T-helper 17 cell (primary cell): Measurements from ENCODE around the gene CLMN. TPM values are rescaled to one million over a fixed set of nuclear protein-coding genes. Genes with fewer than 3 reads are reported as not detected.
"Not testable (repeated sequence)": the region's sequence is repeated elsewhere in the genome, so short reads cannot be mapped to it uniquely, and the experiment has no call there.

ENCODE experiments used
- ATAC-seq: fragments of 150-1000 bp; cut with Tn5 transposase; 2 replicates; pipeline ENCODE4 v1.10.0; 2021; ENCODE audit warnings: mild to moderate bottlenecking, moderate library complexity
- DNase-seq, 3 donors: peaks; one replicate each; pipeline versions ENCODE4 v3.0.0 to v3.0.0-alpha.2; 2020 to 2021
- H3K9me3 ChIP-seq: one replicate; pipeline ENCODE4 v1.7.0; 2013; ENCODE audit warnings: low read length, mild to moderate bottlenecking; ENCODE audit not compliant: control insufficient read depth, poor library complexity, severe bottlenecking
- H3K27ac Mint-ChIP-seq: one replicate; pipeline ENCODE4 v1.8.0; 2022; ENCODE audit warnings: mild to moderate bottlenecking, moderate library complexity, mixed read lengths
- H3K27me3 Mint-ChIP-seq: one replicate; pipeline ENCODE4 v1.8.0; 2022; ENCODE audit warnings: mixed read lengths
- H3K36me3 Mint-ChIP-seq: one replicate; pipeline ENCODE4 v1.8.0; 2022; ENCODE audit warnings: low read depth, mixed read lengths
- H3K4me1 Mint-ChIP-seq: one replicate; pipeline ENCODE4 v1.8.0; 2022; ENCODE audit warnings: mild to moderate bottlenecking, mixed read lengths
- H3K4me3 Mint-ChIP-seq: one replicate; pipeline ENCODE4 v1.8.0; 2022; ENCODE audit warnings: mild to moderate bottlenecking, moderate library complexity, mixed read lengths
- total RNA-seq, 4 donors: library from RNA in 2 of 4; stranded (reverse) in 2 of 4; gene quantifications; one replicate each; pipeline ENCODE4 v1.2.3 and lab custom pipeline; 2022 to 2026

CLMN gene
- total RNA-seq, 2 donors from 2014 or later: 0.26 to 1.3 TPM

DNA sequence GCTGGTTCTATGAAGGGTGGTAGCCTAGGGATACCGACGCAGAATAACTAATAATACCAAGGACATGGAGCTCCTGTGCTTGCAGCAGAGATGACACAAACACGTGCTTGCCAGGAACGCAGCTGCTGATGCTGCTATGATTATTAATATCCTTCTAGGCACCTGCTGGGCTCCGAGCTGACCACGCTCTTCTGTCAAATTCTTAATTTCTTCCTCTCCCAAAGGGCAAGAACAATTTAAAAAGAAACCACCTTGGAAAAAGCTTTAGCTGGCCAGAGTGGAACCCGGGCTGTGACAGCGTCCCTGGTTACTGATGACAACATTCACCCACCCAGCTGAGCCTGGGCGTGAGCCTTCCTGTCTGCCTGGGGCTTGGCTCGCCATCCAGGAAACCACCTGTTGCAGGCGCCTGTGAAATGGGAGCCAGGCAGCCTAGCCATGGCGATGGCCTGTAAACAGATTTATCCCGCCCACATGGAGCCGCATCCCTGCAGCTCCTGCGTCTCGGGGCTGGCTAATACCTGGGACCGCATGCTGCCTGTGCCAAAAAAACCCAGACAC, 28.8 kb downstream of the CLMN start:
- Mint-ChIP-seq H3K27me3 (peaks cover 34% of the 10 kb centered on the region), H3K4me3 (no peak overlapping the region), H3K36me3 (peaks cover 2% of the 10 kb centered on the region), H3K4me1 (no peaks in the 10 kb centered on the region), H3K27ac (no peak overlapping the region)
- DNase-seq (no peak), ATAC-seq (no peak)
- no peaks in the 10 kb centered on the region for H3K9me3 ChIP-seq

DNA sequence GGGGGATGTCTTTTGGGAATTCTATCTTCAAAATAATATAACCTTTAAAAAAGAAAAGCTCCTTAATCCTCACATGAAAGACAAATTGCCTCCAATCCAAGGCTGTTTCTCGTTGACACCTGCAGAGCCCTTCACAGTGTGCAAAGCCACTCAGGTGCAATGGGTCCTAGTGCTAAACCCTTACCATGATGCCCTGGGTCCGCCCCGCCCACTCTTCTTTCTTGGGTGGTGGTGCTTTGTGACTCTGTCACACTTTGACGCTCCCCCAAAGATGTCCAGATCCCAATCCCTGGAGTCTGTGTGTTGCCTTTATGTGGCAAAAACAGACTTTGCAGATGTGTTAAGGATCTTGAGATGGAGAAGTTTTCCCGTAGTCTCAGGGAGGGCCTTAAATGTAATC, 29.7 kb downstream of the CLMN start:
- Mint-ChIP-seq H3K27ac (no peak overlapping the region), H3K27me3 (peaks cover 37% of the 10 kb centered on the region), H3K4me1 (no peaks in the 10 kb centered on the region), H3K4me3 (no peak overlapping the region), H3K36me3 (no peaks in the 10 kb centered on the region)
- ATAC-seq: no peak
- no peak for DNase-seq
- H3K9me3 ChIP-seq: no peaks in the 10 kb centered on the region

DNA sequence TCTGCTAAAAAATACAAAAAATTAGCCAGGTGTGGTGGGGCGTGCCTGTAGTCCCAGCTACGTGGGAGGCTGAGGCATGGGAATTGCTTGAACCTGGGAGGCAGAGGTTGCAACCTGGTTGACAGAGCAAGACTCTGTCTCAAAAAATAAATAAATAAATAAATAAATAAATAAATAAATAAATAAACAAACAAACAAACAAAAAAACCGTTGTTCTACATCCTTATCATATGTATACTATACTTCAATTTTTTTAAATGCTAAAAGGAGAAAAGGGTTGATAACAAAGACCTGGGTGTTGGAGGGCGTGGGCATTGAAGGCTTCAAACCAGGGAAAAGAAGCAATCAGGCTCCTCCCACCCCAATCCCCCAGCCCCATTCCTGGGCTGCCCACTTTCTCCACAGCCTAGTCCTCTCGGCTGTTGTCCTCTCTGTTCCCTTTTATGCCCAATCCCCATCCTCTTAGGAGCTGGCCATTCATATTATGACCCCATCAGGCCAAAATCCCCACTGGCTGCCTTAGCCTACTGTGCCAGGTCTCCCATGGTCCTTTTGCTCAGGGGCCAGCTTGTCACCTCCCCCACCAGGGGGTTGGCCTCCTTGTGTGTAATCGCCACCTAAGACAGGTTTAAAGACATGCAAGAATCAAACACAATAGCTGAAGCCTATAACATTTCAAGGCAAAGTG, 30.2 kb downstream of the CLMN start:
- DNase-seq: no peak
- ATAC-seq: no peak
- no peaks in the 10 kb centered on the region for H3K4me1 Mint-ChIP-seq
- peaks cover 35% of the 10 kb centered on the region for H3K27me3 Mint-ChIP-seq
- no peaks in the 10 kb centered on the region for H3K9me3 ChIP-seq
- H3K36me3 Mint-ChIP-seq: no peaks in the 10 kb centered on the region
- no peak overlapping the region for H3K4me3 Mint-ChIP-seq
- H3K27ac Mint-ChIP-seq: no peak overlapping the region

DNA sequence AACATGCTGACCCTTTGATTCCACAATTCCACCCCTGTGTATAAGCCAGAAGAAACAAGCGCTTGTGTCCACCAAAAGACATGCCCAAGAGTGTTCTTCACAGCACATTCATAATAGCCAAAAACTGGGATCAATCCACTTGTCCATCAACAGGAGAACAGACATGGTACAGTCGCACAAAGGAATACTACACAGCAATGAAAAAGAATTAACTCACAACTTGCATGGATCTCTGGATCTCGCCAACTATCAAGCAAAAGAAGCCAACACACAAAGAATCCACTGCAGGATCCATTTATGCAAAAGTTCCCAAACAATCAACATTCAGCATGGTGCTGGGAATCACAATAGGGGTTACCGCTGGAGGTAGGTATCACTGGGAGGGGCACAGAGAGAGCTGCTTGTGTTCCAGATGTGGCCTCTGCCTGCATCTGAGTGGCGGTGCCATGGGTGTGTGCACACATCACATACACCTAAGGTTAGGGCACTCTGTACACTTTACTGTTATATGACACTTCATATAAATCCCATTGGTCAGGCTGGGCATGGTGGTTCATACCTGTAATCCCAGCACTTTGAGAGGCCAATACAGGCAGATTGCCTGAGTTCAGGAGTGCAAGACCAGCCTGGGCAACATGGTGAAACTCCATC, 30.9 kb downstream of the CLMN start:
- no peak overlapping the region for H3K27ac Mint-ChIP-seq
- H3K4me3 Mint-ChIP-seq: no peak overlapping the region
- no peaks in the 10 kb centered on the region for H3K36me3 Mint-ChIP-seq
- H3K9me3 ChIP-seq: no peaks in the 10 kb centered on the region
- H3K27me3 Mint-ChIP-seq: peaks cover 31% of the 10 kb centered on the region
- no peaks in the 10 kb centered on the region for H3K4me1 Mint-ChIP-seq
- ATAC-seq (no peak), DNase-seq (no peak)

DNA sequence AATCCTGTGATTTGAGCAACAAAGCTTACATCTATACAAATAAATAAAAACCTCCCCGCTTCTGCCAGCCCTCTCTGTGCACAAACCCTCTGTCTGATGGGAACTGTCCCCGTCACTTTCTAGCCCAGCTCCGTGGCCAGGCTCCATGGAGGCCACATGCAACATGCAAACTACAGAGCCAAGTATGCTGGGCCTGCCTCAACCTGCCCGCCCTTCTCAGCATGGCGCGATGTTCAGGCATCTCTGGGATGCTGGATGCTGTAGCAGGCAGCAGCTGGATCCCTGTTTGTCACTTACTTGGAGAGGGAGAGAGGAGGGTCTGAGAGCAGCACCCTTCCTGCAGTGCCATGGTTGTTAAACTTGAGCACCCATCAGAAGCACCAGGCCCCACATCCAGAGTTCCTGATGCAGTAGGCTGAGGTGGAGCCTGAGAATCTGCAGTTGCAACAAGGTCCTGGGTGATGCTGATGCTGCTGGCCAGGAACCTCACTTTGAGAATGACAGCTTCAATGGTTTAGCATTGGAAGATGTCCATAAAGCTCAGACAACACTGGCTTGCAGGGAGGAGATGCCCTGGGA, 32.4 kb downstream of the CLMN start:
- Mint-ChIP-seq H3K4me3 (no peak overlapping the region), H3K27ac (no peak overlapping the region), H3K4me1 (peaks cover under 1% of the 10 kb centered on the region), H3K27me3 (peaks cover 34% of the 10 kb centered on the region), H3K36me3 (no peaks in the 10 kb centered on the region)
- DNase-seq: no peak
- H3K9me3 ChIP-seq: no peaks in the 10 kb centered on the region
- no peak for ATAC-seq

DNA sequence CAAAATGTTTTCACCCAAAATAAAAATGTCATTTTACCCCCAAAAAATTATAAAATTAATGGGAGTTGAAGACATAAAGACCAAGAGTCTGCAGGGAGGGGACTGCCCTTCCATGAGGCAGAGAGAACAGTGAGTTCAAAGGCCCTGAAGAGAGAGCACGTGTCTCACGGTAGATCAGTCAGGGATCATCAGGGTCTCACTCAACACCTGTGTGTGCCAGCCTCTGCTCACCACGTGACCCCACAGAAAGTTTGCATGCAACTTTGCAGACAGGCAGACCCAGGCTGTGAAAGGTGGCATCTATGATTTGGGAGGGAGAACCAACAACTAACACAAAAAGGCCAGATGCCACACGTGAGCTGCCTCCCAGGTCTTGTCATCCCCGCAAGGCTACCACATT, 33.1 kb downstream of the CLMN start:
- no peak overlapping the region for H3K27ac Mint-ChIP-seq
- DNase-seq: no peak
- H3K4me1 Mint-ChIP-seq: peaks cover 5% of the 10 kb centered on the region

DNA sequence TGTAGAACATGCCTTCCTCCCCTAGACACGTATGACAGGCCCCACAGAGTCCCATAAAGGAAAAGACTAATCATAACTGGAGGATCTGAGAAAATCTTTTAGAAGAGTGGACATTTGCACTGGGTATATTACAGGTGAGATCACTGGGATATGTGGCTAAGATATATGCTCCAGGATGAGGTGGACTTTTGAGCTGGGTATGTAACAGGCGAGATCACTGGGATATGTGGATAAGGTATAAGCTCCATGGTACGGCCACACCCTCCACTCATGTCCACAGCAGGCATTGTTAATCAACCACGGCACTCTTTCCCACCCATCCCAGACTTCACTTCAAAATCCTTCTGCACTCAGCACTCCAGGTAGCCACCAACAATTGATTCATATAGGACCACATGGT, 34.1 kb downstream of the CLMN start:
- ATAC-seq: no peak

More for the DNA sequence above, 33.1 kb downstream of the CLMN start:
- Mint-ChIP-seq H3K4me3 (no peak overlapping the region), H3K36me3 (no peaks in the 10 kb centered on the region), H3K27me3 (peaks cover 39% of the 10 kb centered on the region)
- no peak for ATAC-seq
- no peaks in the 10 kb centered on the region for H3K9me3 ChIP-seq

DNA sequence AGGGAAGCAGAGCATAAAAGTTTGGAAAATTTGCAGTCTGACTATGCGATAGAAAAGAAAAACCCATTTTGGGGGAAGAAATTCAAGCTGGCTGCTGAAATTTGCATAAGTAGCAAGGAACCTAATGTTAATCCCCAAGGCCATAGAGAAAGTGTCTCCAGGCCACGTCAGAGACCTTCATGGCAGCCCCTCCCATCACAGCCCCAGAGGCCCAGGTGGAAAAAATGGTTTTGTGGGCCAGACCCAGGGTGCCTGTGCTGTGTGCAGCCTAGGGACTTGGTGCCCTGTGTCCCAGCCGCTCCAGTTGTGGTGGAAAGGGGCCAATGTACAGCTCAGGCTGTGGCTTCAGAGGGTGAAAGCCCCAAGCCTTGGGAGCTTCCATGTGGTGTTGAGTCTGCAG, 35.9 kb downstream of the CLMN start:
- DNase-seq, ATAC-seq, H3K4me1 Mint-ChIP-seq, H3K4me3 Mint-ChIP-seq, H3K36me3 Mint-ChIP-seq, H3K27ac Mint-ChIP-seq, H3K9me3 ChIP-seq: not testable (repeated sequence)
- peaks cover 33% of the 10 kb centered on the region for H3K27me3 Mint-ChIP-seq

More for the DNA sequence above, 34.1 kb downstream of the CLMN start:
- peaks cover 5% of the 10 kb centered on the region for H3K4me1 Mint-ChIP-seq
- DNase-seq: no peak
- no peaks in the 10 kb centered on the region for H3K36me3 Mint-ChIP-seq
- H3K9me3 ChIP-seq: no peaks in the 10 kb centered on the region
- peaks cover 35% of the 10 kb centered on the region for H3K27me3 Mint-ChIP-seq
- no peak overlapping the region for H3K4me3 Mint-ChIP-seq
- H3K27ac Mint-ChIP-seq: no peak overlapping the region

DNA sequence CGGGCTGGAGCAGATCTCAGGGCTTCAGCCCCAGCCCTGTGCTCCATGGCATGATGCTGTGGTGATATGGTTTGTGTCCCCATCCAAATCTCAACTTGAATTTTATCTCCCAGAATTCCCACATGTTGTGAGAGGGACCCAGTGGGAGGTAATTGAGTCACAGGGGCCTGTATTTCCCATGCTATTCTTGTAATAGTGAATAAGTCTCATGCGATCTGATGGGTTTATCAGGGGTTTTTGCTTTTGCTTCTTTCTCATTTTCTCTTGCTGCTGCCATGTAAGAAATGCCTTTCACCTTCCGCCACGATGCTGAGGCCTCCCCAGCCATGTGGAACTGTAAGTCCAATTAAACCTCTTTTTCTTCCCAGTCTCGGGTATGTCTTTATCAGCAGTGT, 36.7 kb downstream of the CLMN start:
- not testable (repeated sequence) for H3K4me1 Mint-ChIP-seq, H3K36me3 Mint-ChIP-seq, H3K4me3 Mint-ChIP-seq, DNase-seq, H3K9me3 ChIP-seq, ATAC-seq, H3K27ac Mint-ChIP-seq
- H3K27me3 Mint-ChIP-seq: peaks cover 29% of the 10 kb centered on the region

DNA sequence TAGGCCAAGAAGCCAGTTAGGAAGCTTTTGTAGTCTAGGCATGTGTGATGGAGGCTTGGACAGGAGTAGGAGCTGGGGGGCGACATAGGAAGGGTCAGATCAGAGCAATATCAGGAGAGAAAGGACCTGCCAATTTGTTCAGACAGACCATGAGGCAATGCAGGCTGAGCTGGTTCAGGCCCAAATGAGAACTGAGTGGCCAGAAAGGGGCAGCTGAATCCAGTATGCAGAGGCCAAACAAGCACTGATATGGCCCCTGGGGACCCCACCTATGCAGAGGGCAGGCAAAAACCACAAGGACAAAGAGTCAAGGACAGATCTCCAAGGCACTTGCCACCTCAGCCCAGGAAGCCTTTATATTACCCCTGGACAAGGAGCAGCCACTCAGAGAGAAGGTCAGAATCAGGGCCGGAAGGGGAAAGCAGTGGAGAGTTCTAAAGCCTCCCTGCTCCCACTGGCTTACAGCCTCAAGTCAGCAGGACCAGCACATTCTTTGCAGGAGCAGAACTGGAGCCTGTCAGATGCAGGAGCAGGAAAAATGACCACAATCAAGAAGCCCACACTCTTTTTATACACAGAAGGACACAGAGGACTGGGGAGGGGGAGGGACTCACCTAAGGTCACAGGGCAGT, 37.2 kb downstream of the CLMN start:
- Mint-ChIP-seq H3K27me3 (peaks cover 32% of the 10 kb centered on the region), H3K4me3 (no peak overlapping the region), H3K36me3 (no peaks in the 10 kb centered on the region), H3K27ac (no peak overlapping the region), H3K4me1 (peaks cover 5% of the 10 kb centered on the region)
- no peaks in the 10 kb centered on the region for H3K9me3 ChIP-seq
- DNase-seq: no peak
- ATAC-seq: no peak

DNA sequence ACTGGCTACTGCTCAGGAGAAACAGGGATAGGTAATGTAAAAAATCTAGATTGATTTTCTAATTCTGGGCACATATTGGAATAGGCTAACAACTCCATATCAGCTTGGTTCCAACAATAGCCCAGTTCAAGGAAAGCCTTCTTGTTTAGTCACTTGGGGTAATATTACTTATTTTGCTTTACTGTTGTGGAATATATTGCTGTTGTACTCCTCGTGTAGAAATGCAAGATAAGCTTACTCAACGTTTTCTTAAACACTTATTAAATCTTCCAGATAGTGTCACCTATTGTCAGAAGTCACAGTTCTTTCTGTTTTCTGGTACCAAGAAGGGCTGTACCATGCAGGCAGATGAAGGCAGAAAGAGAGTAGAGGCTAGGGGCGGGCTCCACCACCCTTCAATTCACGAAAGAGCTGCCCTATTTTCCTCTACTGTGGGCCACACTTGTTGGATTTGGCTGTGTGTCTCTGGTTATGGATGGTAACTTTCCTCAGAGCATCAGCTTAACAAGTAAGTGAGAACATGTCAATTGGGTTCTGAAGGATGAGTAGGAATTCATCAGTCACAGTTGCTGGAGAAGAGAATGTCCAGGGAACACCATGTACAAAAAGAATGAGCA, 38.0 kb downstream of the CLMN start:
- H3K27me3 Mint-ChIP-seq: peaks cover 29% of the 10 kb centered on the region
- no peak overlapping the region for H3K27ac Mint-ChIP-seq
- no peaks in the 10 kb centered on the region for H3K9me3 ChIP-seq
- H3K36me3 Mint-ChIP-seq: no peaks in the 10 kb centered on the region
- no peak overlapping the region for H3K4me3 Mint-ChIP-seq
- ATAC-seq (no peak), DNase-seq (no peak)
- peaks cover 5% of the 10 kb centered on the region for H3K4me1 Mint-ChIP-seq

DNA sequence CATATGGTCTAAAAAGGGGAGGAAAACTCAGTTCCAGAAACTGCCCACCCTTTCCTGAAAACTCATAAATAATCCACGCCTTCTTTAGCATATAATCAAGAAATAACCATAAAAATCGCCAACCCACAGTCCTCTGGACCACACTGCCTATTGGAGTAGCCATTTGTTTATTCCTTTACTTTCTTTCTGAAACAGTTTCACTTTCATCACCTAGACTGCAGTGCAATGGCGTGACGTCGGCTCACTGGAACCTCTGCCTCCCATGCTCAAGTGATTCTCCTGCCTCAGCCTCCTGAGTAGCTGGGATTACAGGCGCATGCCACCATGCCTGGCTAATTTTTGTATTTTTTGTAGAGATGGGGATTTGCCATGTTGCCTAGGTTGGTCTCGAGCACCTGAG, 44.2 kb downstream of the CLMN start:
- Mint-ChIP-seq H3K27ac (no peak overlapping the region), H3K36me3 (peaks cover 2% of the 10 kb centered on the region), H3K4me1 (peaks cover 2% of the 10 kb centered on the region), H3K4me3 (peak overlapping the region; percentile 19), H3K27me3 (peaks cover 28% of the 10 kb centered on the region)
- DNase-seq (no peak), ATAC-seq (no peak)
- H3K9me3 ChIP-seq: no peaks in the 10 kb centered on the region

DNA sequence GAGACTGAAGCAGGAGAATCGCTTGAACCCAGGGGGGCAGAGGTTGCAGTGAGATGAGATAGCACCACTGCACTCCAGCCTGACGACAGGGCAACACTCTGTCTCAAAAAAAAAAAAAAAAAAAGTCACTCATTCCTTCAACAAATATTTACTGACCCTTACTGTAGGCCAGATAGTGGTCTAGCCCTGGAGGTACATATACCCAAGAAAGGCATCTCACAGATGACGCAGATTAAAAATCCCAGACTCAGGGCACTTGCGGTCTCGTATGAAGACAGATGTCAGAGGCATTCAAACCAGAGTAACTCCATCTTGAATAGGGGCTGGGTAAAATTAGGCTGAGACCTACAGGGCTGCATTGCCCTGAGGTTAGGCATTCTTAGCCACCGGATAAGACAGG, 44.8 kb downstream of the CLMN start:
- H3K27ac Mint-ChIP-seq: no peak overlapping the region
- no peaks in the 10 kb centered on the region for H3K9me3 ChIP-seq
- peaks cover 2% of the 10 kb centered on the region for H3K4me1 Mint-ChIP-seq
- peaks cover 3% of the 10 kb centered on the region for H3K36me3 Mint-ChIP-seq
- H3K27me3 Mint-ChIP-seq: peaks cover 28% of the 10 kb centered on the region
- no peak overlapping the region for H3K4me3 Mint-ChIP-seq
- ATAC-seq (no peak), DNase-seq (no peak)
